HCT116 (cell line): Measurements from ENCODE around the gene TTC27. TPM values are rescaled to one million over a fixed set of nuclear protein-coding genes. Genes with fewer than 3 reads are reported as not detected.

Experiments used
- ATAC-seq: fragments of 200-7000 bp; cut with Tn5 transposase; 2 replicates; pipeline ENCODE4 v1.9.1; 2020; ENCODE audit warnings: mild to moderate bottlenecking, moderate library complexity
- BruUV-seq: library from RNA; stranded (reverse); fragments of 400-500 nt; replicated peaks from 2 replicates; lab custom pipeline; 2021; lab: Mats Ljungman, UMichigan
- CTCF ChIA-PET: fragments of 300-600 bp; sonication (Branson Sonifier 250); formaldehyde crosslinking; loops from one replicate; lab custom pipeline; 2021; ENCODE audit warnings: antibody characterized with exemption; lab: Charles Lee
- POLR2A ChIA-PET: fragments of 300-600, 350-600 bp; sonication (Branson Sonifier 250); formaldehyde crosslinking; loops from one replicate; lab custom pipeline; 2021; ENCODE audit warnings: antibody characterized with exemption; lab: Charles Lee
- RAD21 ChIA-PET, 2 experiments: fragments of 300-600 bp; sonication (Branson Sonifier 250); formaldehyde crosslinking; loops; one replicate each; lab custom pipeline; 2023; ENCODE audit warnings: low total read pairs in 2 of 2; ENCODE audit not compliant: uncharacterized antibody in 2 of 2, unreplicated experiment in 2 of 2, low non-redundant PET in 1 of 2; lab: Charles Lee
- DNase-seq: peaks from one replicate; pipeline ENCODE4 v3.0.0-alpha.2; 2010; ENCODE audit warnings: low read depth, low spot score
- H2AFZ ChIP-seq: fragments of 200-600 bp; shearing (Covaris generic), sonication (generic); 2 replicates; pipeline ENCODE4 v1.6.1; 2017; ENCODE audit warnings: low read depth, mixed run types, mixed read lengths, antibody characterized with exemption, low read length; ENCODE audit not compliant: poor library complexity, severe bottlenecking
- H3K27ac ChIP-seq: 2 replicates; pipeline ENCODE4 v1.5.1; 2012; ENCODE audit warnings: low read depth, low read length
- H3K27me3 ChIP-seq: fragments of 200-600 bp; sonication (generic); 2 replicates; pipeline ENCODE4 v1.6.1; 2016; ENCODE audit warnings: mixed run types, low read length, mixed read lengths; ENCODE audit not compliant: insufficient read depth
- H3K36me3 ChIP-seq, 2 experiments: fragments of 200-500 bp in 1 of 2; fragments of 200-600 bp in 1 of 2; sonication (Bioruptor generic) in 1 of 2; sonication (generic) in 1 of 2; 2 replicates each; pipeline versions ENCODE4 v1.5.1 to v1.6.1; 2014 to 2016; ENCODE audit warnings: low read length in 2 of 2, inconsistent platforms in 1 of 2, mixed read lengths in 1 of 2, mixed run types in 1 of 2; ENCODE audit not compliant: insufficient read depth in 2 of 2, control insufficient read depth in 1 of 2
- H3K4me1 ChIP-seq, 2 experiments: fragments of 200-600 bp in 1 of 2; sonication (generic) in 1 of 2; 2 replicates each; pipeline versions ENCODE4 v1.5.1 to v1.6.1; 2012 to 2017; ENCODE audit warnings: low read length in 2 of 2, inconsistent platforms in 1 of 2, mild to moderate bottlenecking in 1 of 2, mixed read lengths in 1 of 2, mixed run types in 1 of 2, moderate library complexity in 1 of 2; ENCODE audit not compliant: insufficient read depth in 2 of 2, control insufficient read depth in 1 of 2
- H3K4me2 ChIP-seq: fragments of 200-600 bp; sonication (generic); 2 replicates; pipeline ENCODE4 v1.6.1; 2017; ENCODE audit warnings: mixed run types, low read length, mixed read lengths
- H3K4me3 ChIP-seq, 2 experiments: fragments of 200-600 bp in 1 of 2; sonication (generic) in 1 of 2; replicated peaks in 1 of 2; 2 replicates each; pipeline ENCODE4 v1.5.1; 2011 to 2016; ENCODE audit warnings: low read length in 2 of 2, control low read depth in 1 of 2, low read depth in 1 of 2, mild to moderate bottlenecking in 1 of 2, mixed read lengths in 1 of 2, mixed run types in 1 of 2
- H3K79me2 ChIP-seq: fragments of 200-600 bp; sonication (generic); 2 replicates; pipeline ENCODE4 v1.6.1; 2017; ENCODE audit warnings: mild to moderate bottlenecking, mixed run types, low read length, moderate library complexity, mixed read lengths; ENCODE audit not compliant: insufficient read depth
- H3K9ac ChIP-seq: fragments of 200-600 bp; sonication (generic); 2 replicates; pipeline ENCODE4 v1.6.1; 2016; ENCODE audit warnings: low read length, mixed read lengths
- H3K9me2 ChIP-seq: fragments of 200-600 bp; sonication (generic), shearing (Covaris generic); 2 replicates; pipeline ENCODE4 v1.6.1; 2017; ENCODE audit warnings: mixed run types, mild to moderate bottlenecking, moderate library complexity; ENCODE audit not compliant: insufficient read depth
- H3K9me3 ChIP-seq, 2 experiments: fragments of 200-500 bp in 1 of 2; fragments of 200-600 bp in 1 of 2; sonication (Bioruptor generic) in 1 of 2; sonication (generic) in 1 of 2; 2 replicates each; pipeline ENCODE4 v1.6.1; 2014 to 2017; ENCODE audit warnings: low read length in 2 of 2, mixed read lengths in 2 of 2, inconsistent platforms in 1 of 2, low read depth in 1 of 2, mild to moderate bottlenecking in 1 of 2, mixed run types in 1 of 2, moderate library complexity in 1 of 2; ENCODE audit not compliant: control insufficient read depth in 1 of 2, insufficient read depth in 1 of 2
- H4K20me1 ChIP-seq: fragments of 200-600 bp; sonication (generic), shearing (Covaris generic); 2 replicates; pipeline ENCODE4 v1.6.1; 2017; ENCODE audit warnings: mixed run types, mild to moderate bottlenecking, moderate library complexity; ENCODE audit not compliant: insufficient read depth
- CEBPB ChIP-seq: IDR thresholded peaks from 2 replicates; pipeline ENCODE4 v1.6.1; 2012; ENCODE audit warnings: low read depth
- EGR1 ChIP-seq: IDR thresholded peaks from 2 replicates; pipeline ENCODE4 v1.6.1; 2012; ENCODE audit warnings: low read depth
- EZH2phosphoT487 ChIP-seq: fragments of 200-600 bp; IDR thresholded peaks from 2 replicates; pipeline ENCODE4 v1.6.1; 2018; ENCODE audit warnings: antibody characterized with exemption, borderline replicate concordance
- JUND ChIP-seq: IDR thresholded peaks from 2 replicates; pipeline ENCODE4 v1.6.1; 2012
- RAD21 ChIP-seq: IDR thresholded peaks from 2 replicates; pipeline ENCODE4 v1.6.1; 2012; ENCODE audit warnings: low read depth, mild to moderate bottlenecking
- ZBTB33 ChIP-seq: IDR thresholded peaks from 2 replicates; pipeline ENCODE4 v1.6.1; 2011; ENCODE audit warnings: mild to moderate bottlenecking, low read length, moderate library complexity; ENCODE audit not compliant: insufficient replicate concordance; ENCODE audit errors: extremely low read depth
- ZNF274 ChIP-seq: fragments of 200-500 bp; sonication (Bioruptor generic); IDR thresholded peaks from 2 replicates; pipeline ENCODE4 v1.6.1; 2014; ENCODE audit warnings: mild to moderate bottlenecking, low read depth, low read length, inconsistent platforms
- intact Hi-C: fragments of 100-400 bp; cut with micrococcal nuclease; formaldehyde crosslinking; loops from 2 replicates; pipeline ENCODE4 v1.10.0; 2022
- total RNA-seq: library from RNA; stranded (reverse); gene quantifications from one replicate; pipeline ENCODE4 v1.2.1, GENCODE V29; 2021; ENCODE audit not compliant: unreplicated experiment

The TTC27 gene
- total RNA-seq, 1 experiment from 2014 or later = 24.4 TPM

GRCh38 chr2:32773448-32773808, 145.6 kb downstream of the TTC27 start:
- Histone ChIP-seq H3K4me2 (no peak overlapping the region), H3K79me2 (no peaks in the 10 kb centered on the region), H3K27me3 (no peaks in the 10 kb centered on the region), H2AFZ (no peak overlapping the region), H3K4me1 (no peaks in the 10 kb centered on the region), H3K9ac (no peak overlapping the region), H4K20me1 (no peaks in the 10 kb centered on the region), H3K9me3 (no peaks in the 10 kb centered on the region), H3K27ac (no peak overlapping the region), H3K36me3 (no peaks in the 10 kb centered on the region), H3K4me3 (no peak overlapping the region), H3K9me2 (no peaks in the 10 kb centered on the region)
- ChIA-PET RAD21 (interaction anchor here in 1 of 2 experiments (0.9 kb wide), 1 partner anchor 260 kb away, joined by 3 read pairs; no protein-coding TSS in a partner anchor), CTCF (interaction anchor here (0.9 to 2.1 kb wide), 5 partner anchors 260 to 622 kb away, joined by 3 to 16 read pairs (median 4); no protein-coding TSS in a partner anchor), POLR2A (no interaction called here)
- no TSS peak for BruUV-seq
- no peak for ATAC-seq
- intact Hi-C loops = loop anchor here (2.0 to 10.0 kb wide), 6 partner anchors 219 to 809 kb away; no protein-coding TSS in a partner anchor
- no peak for DNase-seq
- TF ChIP-seq ZBTB33 (no peak), CEBPB (no peak), EZH2phosphoT487 (no peak)

- ATAC-seq = no peak
- intact Hi-C loops = loop anchor here (5.0 to 10.0 kb wide), 2 partner anchors 156 to 221 kb away; no protein-coding TSS in a partner anchor
Measured at GRCh38 chr2:32775954-32776353, 148.1 kb downstream of the TTC27 start.

More at GRCh38 chr2:32775954-32776353, 148.1 kb downstream of the TTC27 start:
- Histone ChIP-seq H3K27me3 (no peaks in the 10 kb centered on the region), H3K9me3 (no peaks in the 10 kb centered on the region), H2AFZ (no peak overlapping the region), H4K20me1 (no peaks in the 10 kb centered on the region), H3K4me3 (no peak overlapping the region), H3K4me2 (no peak overlapping the region), H3K9ac (no peak overlapping the region), H3K79me2 (no peaks in the 10 kb centered on the region), H3K36me3 (no peaks in the 10 kb centered on the region), H3K9me2 (no peaks in the 10 kb centered on the region), H3K27ac (no peak overlapping the region), H3K4me1 (no peaks in the 10 kb centered on the region)
- no peak for TF ChIP-seq EGR1
- no peak for TF ChIP-seq ZNF274
- TF ChIP-seq JUND = no peak
- TF ChIP-seq RAD21 = no peak
- BruUV-seq = no TSS peak
- ChIA-PET CTCF (interaction anchor here (1.2 to 1.8 kb wide), 2 partner anchors 11 to 604 kb away, joined by 3 to 6 read pairs; no protein-coding TSS in a partner anchor), POLR2A (no interaction called here), RAD21 (no interaction called here)
- DNase-seq = no peak
